AG04450 (cell line): ENCODE results near the gene REEP3. TPM values are rescaled to one million over a fixed set of nuclear protein-coding genes. Genes with fewer than 3 reads are reported as not detected.
A peak's percentile ranks its signal among the peaks of the same experiment; 100 is the strongest.

Experiments
- CTCF ChIA-PET: fragments of 300-600, 350-600 bp; formaldehyde crosslinking; extraction: SDS; loops from one replicate; lab custom pipeline; 2022; ENCODE audit warnings: antibody characterized with exemption, inconsistent platforms; lab: Charles Lee
- POLR2A ChIA-PET: fragments of 350-600 bp; formaldehyde crosslinking; extraction: SDS; loops from one replicate; lab custom pipeline; 2021; ENCODE audit warnings: antibody characterized with exemption, inconsistent platforms; lab: Yijun Ruan, JAX
- DNase-seq: peaks from one replicate; pipeline ENCODE4 v3.0.0-alpha.2; 2011; ENCODE audit warnings: low read depth, low spot score
- H3K27ac ChIP-seq: one replicate; pipeline ENCODE4 v1.5.1; 2012; ENCODE audit warnings: low read depth, low read length, control low read depth
- H3K27me3 ChIP-seq: one replicate; pipeline ENCODE4 v1.6.0; 2012; ENCODE audit warnings: low read length; ENCODE audit not compliant: control insufficient read depth, insufficient read depth
- H3K4me3 ChIP-seq: 2 replicates; pipeline ENCODE4 v1.5.1; 2011; ENCODE audit warnings: mild to moderate bottlenecking, low read depth, low read length, control low read depth
- H3K9me3 ChIP-seq: 2 replicates; pipeline ENCODE4 v1.5.1; 2012; ENCODE audit warnings: low read length; ENCODE audit not compliant: control insufficient read depth, insufficient read depth
- CTCF ChIP-seq: IDR thresholded peaks from 2 replicates; pipeline ENCODE4 v1.5.1; 2011; ENCODE audit warnings: low read depth, low read length, control low read depth, inconsistent platforms
- polyA plus RNA-seq: library from polyadenylated mRNA; depleted of rRNA; stranded (reverse); fragments of >200 nt; gene quantifications from 2 replicates; pipeline ENCODE4 v1.2.3, GENCODE V29; 2011

Gene REEP3
- polyA plus RNA-seq, 1 experiment, result 36.5 TPM

- no peak for DNase-seq
- Histone ChIP-seq H3K4me3 (no peak overlapping the region), H3K27ac (no peak overlapping the region), H3K27me3 (no peaks in the 10 kb centered on the region), H3K9me3 (no peaks in the 10 kb centered on the region)
- ChIA-PET POLR2A (no interaction called here), CTCF (interaction anchor here (0.5 to 8.7 kb wide), 19 partner anchors 11 to 473 kb away, joined by 3 to 171 read pairs (median 3); no protein-coding TSS in a partner anchor)
- TF ChIP-seq CTCF, result peak; percentile 58
Observed at GRCh38 chr10:63633677-63634487, 112.7 kb downstream of the REEP3 start.

GRCh38 chr10:63634488-63635065 lies 113.4 kb downstream of the REEP3 start:
- no peak for TF ChIP-seq CTCF
- no peak overlapping the region for H3K4me3 ChIP-seq
- H3K27ac ChIP-seq, result no peak overlapping the region
- no peak for DNase-seq
- POLR2A ChIA-PET, result no interaction called here
- H3K9me3 ChIP-seq, result no peaks in the 10 kb centered on the region
- H3K27me3 ChIP-seq, result no peaks in the 10 kb centered on the region
- CTCF ChIA-PET, result interaction anchor here (0.5 to 8.7 kb wide), 12 partner anchors 37 to 474 kb away, joined by 3 to 171 read pairs (median 3); no protein-coding TSS in a partner anchor

- POLR2A ChIA-PET, result no interaction called here
- no peak for TF ChIP-seq CTCF
- no peak for DNase-seq
- Histone ChIP-seq H3K9me3 (no peaks in the 10 kb centered on the region), H3K4me3 (no peak overlapping the region), H3K27me3 (no peaks in the 10 kb centered on the region), H3K27ac (no peak overlapping the region)
- CTCF ChIA-PET, result interaction anchor here (1.0 to 1.3 kb wide), 2 partner anchors 84 to 470 kb away, joined by 3 to 8 read pairs; no protein-coding TSS in a partner anchor
Observed at GRCh38 chr10:63636812-63637211, 115.6 kb downstream of the REEP3 start.

- TF ChIP-seq CTCF, result no peak
- CTCF ChIA-PET, result interaction anchor here (1.2 kb wide), 1 partner anchor 471 kb away, joined by 5 read pairs; no protein-coding TSS in a partner anchor
- DNase-seq, result no peak
- Histone ChIP-seq H3K27me3 (no peaks in the 10 kb centered on the region), H3K27ac (no peak overlapping the region), H3K9me3 (no peaks in the 10 kb centered on the region), H3K4me3 (no peak overlapping the region)
- POLR2A ChIA-PET, result interaction anchor here (0.6 kb wide), 1 partner anchor 255 kb away, joined by 3 read pairs; no protein-coding TSS in a partner anchor
Observed at GRCh38 chr10:63637901-63638327, 116.7 kb downstream of the REEP3 start.
